NT2/D1 (cell line): ENCODE measurements around the gene NEDD9.

Source experiments
- YY1 ChIP-seq: IDR thresholded peaks from 2 replicates; pipeline ENCODE4 v1.6.1; 2011; ENCODE audit not compliant: insufficient read length, insufficient read depth
- ZNF274 ChIP-seq: IDR thresholded peaks from 2 replicates; pipeline ENCODE4 v1.6.1; 2011; ENCODE audit warnings: mild to moderate bottlenecking, low read depth, low read length

DNA sequence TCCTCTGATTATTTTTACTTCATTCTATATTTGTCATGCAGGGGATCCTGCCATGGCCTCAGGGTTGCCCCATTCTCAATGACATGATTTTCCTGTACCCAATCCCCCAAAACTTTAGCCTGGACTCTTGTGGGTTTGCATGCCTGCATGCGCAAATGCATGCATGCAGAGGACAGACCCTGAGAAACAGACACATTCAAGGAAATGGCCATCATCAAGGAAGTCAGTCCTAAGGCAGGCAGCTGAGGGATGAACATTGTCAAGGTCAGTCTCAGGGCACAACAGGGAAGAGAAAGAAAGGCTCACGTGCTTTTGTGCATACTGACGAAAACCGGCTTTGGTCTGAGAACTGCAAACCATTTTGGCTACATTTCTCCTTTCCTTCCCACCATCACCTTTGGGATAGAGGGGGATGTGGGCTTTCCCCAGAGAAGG is 13.1 kb downstream of the NEDD9 start:
- TF ChIP-seq YY1 (no peak), ZNF274 (no peak)
